Measurements from ENCODE around the gene NDUFV2.
A peak's percentile ranks its signal among the peaks of the same experiment; 100 is the strongest.

The NDUFV2 gene

DNA sequence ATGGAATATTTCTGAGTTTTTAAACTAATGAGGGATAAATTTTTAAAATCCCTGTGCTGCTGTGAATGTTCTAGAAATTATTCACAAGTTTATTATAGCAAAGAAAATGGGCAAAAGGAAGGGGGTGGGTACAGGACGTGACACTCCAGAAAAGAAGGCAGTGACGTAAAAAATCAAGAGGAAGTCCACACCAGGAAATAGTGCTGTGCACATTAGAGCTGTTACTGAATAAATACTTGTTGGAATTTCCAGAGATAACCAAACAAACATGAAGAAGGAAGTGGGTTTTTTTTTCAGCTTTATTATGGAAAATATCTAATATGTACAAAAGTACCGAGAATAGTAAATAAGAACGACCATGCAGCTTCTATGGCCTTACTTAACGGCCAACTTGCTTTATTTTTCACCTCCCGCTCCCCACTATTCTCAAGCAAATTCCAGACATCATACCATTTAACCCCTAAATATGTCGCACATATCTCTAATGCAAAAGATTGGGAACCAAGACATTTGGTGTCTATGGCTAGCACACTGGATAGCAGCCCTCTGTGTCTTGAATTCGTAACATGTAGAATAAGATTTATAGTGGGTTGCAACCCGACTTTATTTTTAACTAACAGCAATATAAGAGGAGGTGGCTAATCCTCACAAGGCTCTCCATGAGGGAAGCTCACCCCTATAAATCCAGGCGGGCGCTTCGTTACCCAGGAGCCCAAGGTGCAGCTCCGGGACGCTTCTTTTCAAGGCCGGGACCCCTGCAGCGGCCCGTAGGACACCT lies 580 bp upstream of the NDUFV2 start:
- TF ChIP-seq, protein P1, sequence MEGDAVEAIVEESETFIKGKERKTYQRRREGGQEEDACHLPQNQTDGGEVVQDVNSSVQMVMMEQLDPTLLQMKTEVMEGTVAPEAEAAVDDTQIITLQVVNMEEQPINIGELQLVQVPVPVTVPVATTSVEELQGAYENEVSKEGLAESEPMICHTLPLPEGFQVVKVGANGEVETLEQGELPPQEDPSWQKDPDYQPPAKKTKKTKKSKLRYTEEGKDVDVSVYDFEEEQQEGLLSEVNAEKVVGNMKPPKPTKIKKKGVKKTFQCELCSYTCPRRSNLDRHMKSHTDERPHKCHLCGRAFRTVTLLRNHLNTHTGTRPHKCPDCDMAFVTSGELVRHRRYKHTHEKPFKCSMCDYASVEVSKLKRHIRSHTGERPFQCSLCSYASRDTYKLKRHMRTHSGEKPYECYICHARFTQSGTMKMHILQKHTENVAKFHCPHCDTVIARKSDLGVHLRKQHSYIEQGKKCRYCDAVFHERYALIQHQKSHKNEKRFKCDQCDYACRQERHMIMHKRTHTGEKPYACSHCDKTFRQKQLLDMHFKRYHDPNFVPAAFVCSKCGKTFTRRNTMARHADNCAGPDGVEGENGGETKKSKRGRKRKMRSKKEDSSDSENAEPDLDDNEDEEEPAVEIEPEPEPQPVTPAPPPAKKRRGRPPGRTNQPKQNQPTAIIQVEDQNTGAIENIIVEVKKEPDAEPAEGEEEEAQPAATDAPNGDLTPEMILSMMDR (IDR thresholded peaks at IDR 0.05; ENCODE audit: extremely low read depth, insufficient read depth, missing control alignments): no peak
- DNase-seq (ENCODE audit: low spot score): peak; percentile 31
- in situ Hi-C loops (cut with MboI; ENCODE audit: low pct_unique_long_range_greater_than_20kb, low sequenced_read_pairs, unreplicated experiment): no loop called here

DNA sequence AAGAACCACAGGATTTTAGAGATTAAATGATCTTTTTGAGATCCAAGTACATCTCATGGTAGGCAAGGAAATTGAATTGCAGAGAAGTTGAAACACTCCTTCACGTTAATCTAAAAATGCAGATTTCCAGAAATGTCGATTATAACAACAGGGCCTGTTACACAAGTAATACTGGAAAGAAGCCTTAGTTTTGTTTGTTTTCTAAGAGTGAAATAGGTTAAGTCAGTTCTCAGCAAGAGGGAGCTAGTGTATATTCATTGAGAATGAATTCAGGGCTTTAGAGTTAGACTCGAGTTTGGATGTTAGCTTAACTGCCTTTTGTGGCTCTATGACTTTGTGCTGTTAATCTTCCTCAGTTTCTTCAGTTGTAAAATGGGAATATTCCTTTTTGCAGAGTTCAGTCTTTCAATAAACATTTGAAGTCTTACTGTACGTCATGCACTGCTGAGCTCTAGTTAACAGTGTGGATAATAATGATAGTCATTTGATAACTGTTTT lies 926 bp downstream of the NDUFV2 start:
- in situ Hi-C loops (cut with MboI; ENCODE audit: low pct_unique_long_range_greater_than_20kb, low sequenced_read_pairs, unreplicated experiment): no loop called here
- TF ChIP-seq, protein P1 (IDR thresholded peaks at IDR 0.05; ENCODE audit: extremely low read depth, insufficient read depth, missing control alignments): no peak
- DNase-seq (ENCODE audit: low spot score): no peak

DNA sequence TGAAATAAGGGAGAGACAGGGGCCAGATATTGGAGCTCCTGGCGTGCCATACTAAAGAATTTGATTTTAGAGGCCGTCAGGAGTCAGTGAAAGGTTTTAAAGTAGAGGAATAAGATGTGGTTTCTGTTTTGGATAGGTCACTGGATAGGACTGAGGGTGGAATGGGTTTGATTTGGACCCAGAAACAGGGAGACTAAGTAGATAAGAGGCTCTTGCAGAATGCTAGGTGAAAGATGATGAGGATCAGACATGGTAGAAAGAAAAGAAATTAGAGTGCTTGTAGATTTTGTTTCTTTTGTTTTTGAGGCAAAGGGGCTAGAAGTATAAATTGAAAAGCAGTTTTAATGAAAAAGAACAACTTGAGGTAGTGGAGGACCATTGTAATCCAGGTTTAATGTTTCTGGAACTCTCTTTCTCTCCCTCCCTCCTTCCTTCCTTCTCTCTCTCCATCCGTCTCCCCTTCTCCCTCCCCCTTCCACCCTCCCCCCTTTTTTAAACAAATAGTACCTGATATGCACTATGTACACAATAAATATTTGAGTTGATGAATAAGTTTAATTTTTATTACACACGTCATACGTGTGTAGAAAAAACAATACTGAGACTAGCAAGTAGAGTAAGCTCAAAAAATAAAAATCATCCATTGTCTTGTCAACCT lies 1.9 kb downstream of the NDUFV2 start:
- TF ChIP-seq, protein P1 (IDR thresholded peaks at IDR 0.05; ENCODE audit: extremely low read depth, insufficient read depth, missing control alignments): no peak
- in situ Hi-C loops (cut with MboI; ENCODE audit: low pct_unique_long_range_greater_than_20kb, low sequenced_read_pairs, unreplicated experiment): no loop called here
- DNase-seq (ENCODE audit: low spot score): no peak

- DNase-seq (ENCODE audit: low spot score): no peak
- TF ChIP-seq, protein P1 (IDR thresholded peaks at IDR 0.05; ENCODE audit: extremely low read depth, insufficient read depth, missing control alignments): no peak
- in situ Hi-C loops (cut with MboI; ENCODE audit: low pct_unique_long_range_greater_than_20kb, low sequenced_read_pairs, unreplicated experiment): no loop called here
Measured at GRCh38 chr18:9105420-9105819, 2.9 kb downstream of the NDUFV2 start.

DNA sequence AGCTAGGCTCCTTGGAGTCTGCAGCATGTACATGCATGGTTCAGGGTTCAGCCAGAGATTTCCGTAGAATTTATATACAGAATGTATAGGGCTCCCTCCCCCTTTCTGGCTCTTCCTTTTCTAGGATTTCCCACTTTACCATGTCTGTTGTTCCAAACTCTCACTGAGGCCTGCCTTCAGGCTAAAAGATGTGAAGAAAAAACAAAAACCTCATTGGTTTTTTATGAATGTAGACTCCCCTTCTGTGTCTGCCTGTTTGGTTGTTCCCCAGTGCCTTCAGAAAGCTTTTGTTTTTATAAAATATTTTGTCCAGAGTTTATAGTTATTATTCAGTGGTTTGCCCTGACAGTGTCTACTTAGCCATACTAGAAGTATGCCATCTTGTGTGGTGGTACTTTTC lies 3.6 kb downstream of the NDUFV2 start:
- DNase-seq (ENCODE audit: low spot score): no peak
- in situ Hi-C loops (cut with MboI; ENCODE audit: low pct_unique_long_range_greater_than_20kb, low sequenced_read_pairs, unreplicated experiment): no loop called here
- TF ChIP-seq, protein P1 (IDR thresholded peaks at IDR 0.05; ENCODE audit: extremely low read depth, insufficient read depth, missing control alignments): no peak

- TF ChIP-seq, protein P1 (IDR thresholded peaks at IDR 0.05; ENCODE audit: extremely low read depth, insufficient read depth, missing control alignments): no peak
- no peak for DNase-seq (ENCODE audit: low spot score)
- in situ Hi-C loops (cut with MboI; ENCODE audit: low pct_unique_long_range_greater_than_20kb, low sequenced_read_pairs, unreplicated experiment): no loop called here
Measured at GRCh38 chr18:9106800-9107584, 4.5 kb downstream of the NDUFV2 start.

All from GM13977 (cell line).